Fibroblast of pulmonary artery (primary cell): Measurements from ENCODE around the gene SLC22A2.

ENCODE experiments used
- DNase-seq: peaks from one replicate; pipeline ENCODE4 v3.0.0-alpha.2; 2010; ENCODE audit warnings: low read depth
- H3K4me3 ChIP-seq: replicated peaks from 2 replicates; pipeline ENCODE4 v1.5.1; 2011; ENCODE audit warnings: low read depth, mild to moderate bottlenecking, control low read depth, low read length, moderate library complexity
- CTCF ChIP-seq: IDR thresholded peaks from 2 replicates; pipeline ENCODE4 v1.5.1; 2011; ENCODE audit warnings: mild to moderate bottlenecking, control low read depth, low read length, inconsistent platforms; ENCODE audit errors: missing control alignments

SLC22A2 gene

GRCh38 chr6:160298121-160298520, 39.5 kb upstream of the SLC22A2 start:
- no peak for DNase-seq
- H3K4me3 ChIP-seq, result no peak overlapping the region
- TF ChIP-seq CTCF, result no peak

GRCh38 chr6:160297310-160297709, 38.7 kb upstream of the SLC22A2 start:
- no peak for DNase-seq
- no peak for TF ChIP-seq CTCF
- no peak overlapping the region for H3K4me3 ChIP-seq

- TF ChIP-seq CTCF, result no peak
- no peak for DNase-seq
- H3K4me3 ChIP-seq, result no peak overlapping the region
These were observed 35.2 kb upstream of the SLC22A2 start for GRCh38 chr6:160293844-160294243.

DNA sequence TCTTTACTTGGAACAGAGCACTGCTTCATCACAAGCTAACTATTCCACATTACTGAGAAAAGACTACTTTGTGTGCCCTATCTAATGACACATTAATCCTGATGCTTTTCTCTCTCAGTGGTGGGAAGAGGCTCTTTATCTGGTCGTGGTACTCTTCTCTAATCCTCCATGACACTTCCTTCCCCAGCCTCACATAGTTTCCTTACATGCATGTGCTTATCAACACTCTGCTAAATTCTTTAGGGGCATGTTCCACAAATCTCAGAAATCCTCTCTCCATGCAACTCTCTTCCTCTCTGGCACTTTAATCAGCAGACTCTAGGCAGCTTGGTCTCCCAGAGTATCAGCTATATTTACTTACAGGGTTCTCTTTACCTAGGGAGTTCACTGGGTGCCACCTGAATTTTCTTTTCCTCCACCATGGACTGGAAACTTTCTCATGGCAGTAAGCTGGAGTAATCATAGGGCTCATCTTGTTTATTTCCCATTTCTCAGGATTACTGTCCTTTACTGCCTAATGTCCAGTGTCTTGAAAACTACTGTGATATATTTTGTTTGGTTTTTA, 27.0 kb upstream of the SLC22A2 start:
- DNase-seq, result no peak
- no peak overlapping the region for H3K4me3 ChIP-seq
- TF ChIP-seq CTCF, result no peak

GRCh38 chr6:160284575-160284974, 26.0 kb upstream of the SLC22A2 start:
- DNase-seq, result no peak
- no peak for TF ChIP-seq CTCF
- H3K4me3 ChIP-seq, result no peak overlapping the region

- DNase-seq, result no peak
- H3K4me3 ChIP-seq, result no peak overlapping the region
- no peak for TF ChIP-seq CTCF
These were observed 23.8 kb upstream of the SLC22A2 start for GRCh38 chr6:160282444-160282843.

DNA sequence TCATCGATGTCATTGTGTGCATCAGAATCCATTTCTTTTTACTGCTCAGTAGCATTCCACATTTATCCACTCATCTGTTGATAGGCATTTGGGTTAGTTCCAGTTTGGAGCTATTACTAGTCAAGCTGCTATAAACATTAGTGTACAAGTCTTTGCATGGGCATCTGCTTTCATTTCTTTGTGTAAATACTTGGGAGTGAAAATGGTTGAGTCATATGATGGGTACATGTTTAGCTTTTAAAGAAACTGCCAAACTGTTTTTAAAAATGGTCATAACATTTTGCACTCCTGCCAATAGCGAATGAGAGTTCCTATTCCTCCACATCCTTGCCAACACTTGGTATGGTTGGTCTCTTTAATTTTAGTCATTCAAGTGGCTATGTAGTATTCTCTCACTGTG, 21.2 kb upstream of the SLC22A2 start:
- no peak overlapping the region for H3K4me3 ChIP-seq
- peak; percentile 31 for DNase-seq
- no peak for TF ChIP-seq CTCF
